NCI-H460 (cell line): Measurements from ENCODE around the gene FADD. TPM values are rescaled to one million over a fixed set of nuclear protein-coding genes. Genes with fewer than 3 reads are reported as not detected.
"Not testable (repeated sequence)": the region's sequence is repeated elsewhere in the genome, so short reads cannot be mapped to it uniquely, and the experiment has no call there.

ENCODE experiments used
- DNase-seq: peaks from one replicate; pipeline ENCODE4 v3.0.0-alpha.2; 2016; ENCODE audit warnings: low read depth; ENCODE audit errors: extremely low read depth
- total RNA-seq: library from RNA; depleted of rRNA; stranded (reverse); fragments of >200 nt; shearing (Covaris generic); gene quantifications from 2 replicates; pipeline ENCODE4 v1.2.3, GENCODE V29; 2014

Gene FADD
- total RNA-seq, 1 experiment from 2014 or later: 22.3 TPM

- DNase-seq: no peak
These were observed 924 bp upstream of the FADD start for GRCh38 chr11:70201882-70202861.

- DNase-seq: peak; percentile 61
These were observed 812 bp downstream of the FADD start for GRCh38 chr11:70203751-70204465.

GRCh38 chr11:70204466-70204799 lies 1.3 kb downstream of the FADD start:
- DNase-seq: no peak

- no peak for DNase-seq
These were observed 2.1 kb downstream of the FADD start for GRCh38 chr11:70205049-70205725.

- DNase-seq: no peak
These were observed 2.7 kb downstream of the FADD start for GRCh38 chr11:70205766-70206165.

GRCh38 chr11:70206226-70206981 lies 3.3 kb downstream of the FADD start:
- no peak for DNase-seq

GRCh38 chr11:70206982-70207376 lies 3.9 kb downstream of the FADD start:
- DNase-seq: no peak

GRCh38 chr11:70207531-70208131 lies 4.5 kb downstream of the FADD start:
- no peak for DNase-seq

- DNase-seq: no peak
These were observed 6.4 kb downstream of the FADD start for GRCh38 chr11:70209391-70209912.

GRCh38 chr11:70210051-70210501 lies 7.0 kb downstream of the FADD start:
- DNase-seq: peak; percentile 11

GRCh38 chr11:70210530-70210929 lies 7.4 kb downstream of the FADD start:
- DNase-seq: no peak

GRCh38 chr11:70212227-70212811 lies 9.2 kb downstream of the FADD start:
- DNase-seq: no peak

- DNase-seq: not testable (repeated sequence)
These were observed 14.3 kb downstream of the FADD start for GRCh38 chr11:70217388-70217787.

- DNase-seq: not testable (repeated sequence)
These were observed 15.0 kb downstream of the FADD start for GRCh38 chr11:70218076-70218475.

- no peak for DNase-seq
These were observed 17.0 kb downstream of the FADD start for GRCh38 chr11:70220136-70220535.

GRCh38 chr11:70220920-70221319 lies 17.8 kb downstream of the FADD start:
- no peak for DNase-seq

GRCh38 chr11:70225681-70226177 lies 22.6 kb downstream of the FADD start:
- no peak for DNase-seq

- no peak for DNase-seq
These were observed 23.1 kb downstream of the FADD start for GRCh38 chr11:70226183-70226582.

GRCh38 chr11:70226967-70227366 lies 23.9 kb downstream of the FADD start:
- no peak for DNase-seq
